Measurements from ENCODE around the gene NUAK2.

Gene NUAK2

DNA sequence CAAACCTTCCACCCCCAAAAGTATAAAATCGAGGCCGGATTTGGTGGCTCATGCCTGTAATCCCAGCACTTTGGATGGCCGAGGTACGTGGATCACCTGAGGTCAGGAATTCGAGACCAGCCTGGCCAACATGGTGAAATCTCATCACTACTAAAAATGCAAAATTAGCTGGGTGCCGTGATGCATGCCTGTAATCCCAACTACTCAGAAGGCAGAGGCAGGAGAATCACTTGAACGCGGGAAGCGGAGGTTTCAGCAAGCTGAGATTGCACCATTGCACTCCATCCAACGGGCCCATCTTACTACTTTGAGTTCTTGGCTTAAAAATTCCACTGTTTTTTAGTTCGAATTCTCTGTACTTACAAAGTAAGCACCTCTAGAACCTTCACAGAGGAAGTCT is 24.2 kb upstream of the NUAK2 start:
- peaks cover 12 to 37% of the 10 kb centered on the region in 2 donors for H3K4me1 ChIP-seq (ENCODE audit: control insufficient read depth in 2 of 2, insufficient read depth in 1 of 2, low read depth in 1 of 2, low read length in 2 of 2)
- no peaks in the 10 kb centered on the region for H3K79me1 ChIP-seq (ENCODE audit: low read depth, low read length)
- no peak overlapping the region for H2BK5ac ChIP-seq (ENCODE audit: low read length)
- peaks cover 0 to 2% of the 10 kb centered on the region in 2 donors for H3K9me3 ChIP-seq (replicated peaks in 1 of 2; ENCODE audit: control insufficient read depth in 2 of 2, insufficient read depth in 1 of 2, low read depth in 1 of 2, low read length in 2 of 2)
- no peak overlapping the region for H3K4me2 ChIP-seq (ENCODE audit: insufficient read depth, low read length, poor library complexity, severe bottlenecking)
- H3K9ac ChIP-seq (ENCODE audit: low read depth, low read length, poor library complexity), result no peak overlapping the region
- H2BK12ac ChIP-seq (ENCODE audit: low read length), result no peak overlapping the region
- H3K23ac ChIP-seq (ENCODE audit: low read depth, low read length, poor library complexity), result no peak overlapping the region
- no peak overlapping the region for H3K4me3 ChIP-seq (ENCODE audit: low read length in 2 of 2)
- H2AFZ ChIP-seq (ENCODE audit: low read length), result no peak overlapping the region
- H4K91ac ChIP-seq (ENCODE audit: low read depth, low read length, poor library complexity), result no peak overlapping the region
- H2BK15ac ChIP-seq (ENCODE audit: low read length), result no peak overlapping the region
- no peak overlapping the region for H3K14ac ChIP-seq (ENCODE audit: low read length)
- no peak overlapping the region for H3K4ac ChIP-seq (ENCODE audit: low read length)
- H2BK120ac ChIP-seq (ENCODE audit: low read depth, low read length), result no peak overlapping the region
- H3K36me3 ChIP-seq (replicated peaks in 1 of 2; ENCODE audit: control insufficient read depth in 2 of 2, insufficient read depth in 2 of 2, low read length in 2 of 2), result no peaks in the 10 kb centered on the region
- no peak overlapping the region for H2AK5ac ChIP-seq (ENCODE audit: low read depth, low read length)
- DNase-seq (ENCODE audit: low spot score), result no peak
- no peak overlapping the region for H3K18ac ChIP-seq (ENCODE audit: low read length)
- no peak overlapping the region for H4K8ac ChIP-seq (ENCODE audit: low read depth, low read length)
- no peak overlapping the region for H3K27ac ChIP-seq (replicated peaks; ENCODE audit: low read length)
- no CpG with 5 or more reads among the region's 11 CpGs for WGBS, 2 donors (ENCODE audit: extremely low coverage in 2 of 2, insufficient read length in 2 of 2, insufficient replicate concordance in 1 of 2)
- H3K27me3 ChIP-seq (ENCODE audit: control insufficient read depth in 3 of 3, insufficient read depth in 3 of 3, low read depth in 1 of 3, low read length in 3 of 3), result peaks cover 0 to 35% (median 15%) of the 10 kb centered on the region in 3 experiments

GRCh38 chr1:205344066-205344928 is 22.8 kb upstream of the NUAK2 start:
- peaks cover 0 to 35% (median 15%) of the 10 kb centered on the region in 3 experiments for H3K27me3 ChIP-seq (ENCODE audit: control insufficient read depth in 3 of 3, insufficient read depth in 3 of 3, low read depth in 1 of 3, low read length in 3 of 3)
- H3K27ac ChIP-seq (replicated peaks; ENCODE audit: low read length), result no peak overlapping the region
- H3K4ac ChIP-seq (ENCODE audit: low read length), result no peak overlapping the region
- H2BK5ac ChIP-seq (ENCODE audit: low read length), result no peak overlapping the region
- peaks cover 0 to 2% of the 10 kb centered on the region in 2 donors for H3K9me3 ChIP-seq (replicated peaks in 1 of 2; ENCODE audit: control insufficient read depth in 2 of 2, insufficient read depth in 1 of 2, low read depth in 1 of 2, low read length in 2 of 2)
- H3K4me3 ChIP-seq (ENCODE audit: low read length in 2 of 2), result peak overlapping the region; percentile 26 to 78
- no peak overlapping the region for H3K14ac ChIP-seq (ENCODE audit: low read length)
- H4K91ac ChIP-seq (ENCODE audit: low read depth, low read length, poor library complexity), result no peak overlapping the region
- no peak overlapping the region for H2BK120ac ChIP-seq (ENCODE audit: low read depth, low read length)
- H3K9ac ChIP-seq (ENCODE audit: low read depth, low read length, poor library complexity), result peak overlapping the region; percentile 78
- peak overlapping the region; percentile 56 for H3K23ac ChIP-seq (ENCODE audit: low read depth, low read length, poor library complexity)
- peak overlapping the region; percentile 94 for H3K4me2 ChIP-seq (ENCODE audit: insufficient read depth, low read length, poor library complexity, severe bottlenecking)
- H3K79me1 ChIP-seq (ENCODE audit: low read depth, low read length), result no peaks in the 10 kb centered on the region
- WGBS, 2 donors (ENCODE audit: extremely low coverage in 2 of 2, insufficient read length in 2 of 2, insufficient replicate concordance in 1 of 2), result no CpG with 5 or more reads among the region's 59 CpGs
- peaks cover 4 to 23% of the 10 kb centered on the region in 2 donors for H3K4me1 ChIP-seq (ENCODE audit: control insufficient read depth in 2 of 2, insufficient read depth in 1 of 2, low read depth in 1 of 2, low read length in 2 of 2)
- no peak overlapping the region for H2BK12ac ChIP-seq (ENCODE audit: low read length)
- no peak overlapping the region for H2BK15ac ChIP-seq (ENCODE audit: low read length)
- H2AFZ ChIP-seq (ENCODE audit: low read length), result peak overlapping the region; percentile 87
- peak overlapping the region; percentile 94 for H3K18ac ChIP-seq (ENCODE audit: low read length)
- no peak overlapping the region for H2AK5ac ChIP-seq (ENCODE audit: low read depth, low read length)
- H3K36me3 ChIP-seq (replicated peaks in 1 of 2; ENCODE audit: control insufficient read depth in 2 of 2, insufficient read depth in 2 of 2, low read length in 2 of 2), result peaks cover 0 to 2% of the 10 kb centered on the region in 2 donors
- H4K8ac ChIP-seq (ENCODE audit: low read depth, low read length), result no peak overlapping the region
- no peak for DNase-seq (ENCODE audit: low spot score)

GRCh38 chr1:205343431-205344065 is 22.0 kb upstream of the NUAK2 start:
- peak overlapping the region; percentile 94 for H3K4me2 ChIP-seq (ENCODE audit: insufficient read depth, low read length, poor library complexity, severe bottlenecking)
- H3K4me1 ChIP-seq (ENCODE audit: control insufficient read depth in 2 of 2, insufficient read depth in 1 of 2, low read depth in 1 of 2, low read length in 2 of 2), result peaks cover 4 to 16% of the 10 kb centered on the region in 2 donors
- peak overlapping the region; percentile 4 for H4K91ac ChIP-seq (ENCODE audit: low read depth, low read length, poor library complexity)
- H3K4me3 ChIP-seq (ENCODE audit: low read length in 2 of 2), result peak overlapping the region; percentile 26 to 78
- H2BK15ac ChIP-seq (ENCODE audit: low read length), result peak overlapping the region; percentile 39
- H2AK5ac ChIP-seq (ENCODE audit: low read depth, low read length), result peak overlapping the region; percentile 89
- H3K9ac ChIP-seq (ENCODE audit: low read depth, low read length, poor library complexity), result peak overlapping the region; percentile 95
- peak overlapping the region; percentile 59 for H2BK12ac ChIP-seq (ENCODE audit: low read length)
- no peak overlapping the region for H2BK120ac ChIP-seq (ENCODE audit: low read depth, low read length)
- H3K14ac ChIP-seq (ENCODE audit: low read length), result peak overlapping the region; percentile 77
- peaks cover 0 to 38% (median 15%) of the 10 kb centered on the region in 3 experiments for H3K27me3 ChIP-seq (ENCODE audit: control insufficient read depth in 3 of 3, insufficient read depth in 3 of 3, low read depth in 1 of 3, low read length in 3 of 3)
- H2AFZ ChIP-seq (ENCODE audit: low read length), result peak overlapping the region; percentile 87
- H2BK5ac ChIP-seq (ENCODE audit: low read length), result no peak overlapping the region
- H3K18ac ChIP-seq (ENCODE audit: low read length), result peak overlapping the region; percentile 94
- DNase-seq (ENCODE audit: low spot score), result no peak
- peak overlapping the region; percentile 6 for H3K23ac ChIP-seq (ENCODE audit: low read depth, low read length, poor library complexity)
- no peak overlapping the region for H3K27ac ChIP-seq (replicated peaks; ENCODE audit: low read length)
- H3K79me1 ChIP-seq (ENCODE audit: low read depth, low read length), result no peaks in the 10 kb centered on the region
- peaks cover 0 to 4% of the 10 kb centered on the region in 2 donors for H3K36me3 ChIP-seq (replicated peaks in 1 of 2; ENCODE audit: control insufficient read depth in 2 of 2, insufficient read depth in 2 of 2, low read length in 2 of 2)
- no CpG with 5 or more reads among the region's 63 CpGs for WGBS, 2 donors (ENCODE audit: extremely low coverage in 2 of 2, insufficient read length in 2 of 2, insufficient replicate concordance in 1 of 2)
- H3K4ac ChIP-seq (ENCODE audit: low read length), result peak overlapping the region; percentile 71
- H3K9me3 ChIP-seq (replicated peaks in 1 of 2; ENCODE audit: control insufficient read depth in 2 of 2, insufficient read depth in 1 of 2, low read depth in 1 of 2, low read length in 2 of 2), result peaks cover 0 to 2% of the 10 kb centered on the region in 2 donors
- H4K8ac ChIP-seq (ENCODE audit: low read depth, low read length), result no peak overlapping the region

DNA sequence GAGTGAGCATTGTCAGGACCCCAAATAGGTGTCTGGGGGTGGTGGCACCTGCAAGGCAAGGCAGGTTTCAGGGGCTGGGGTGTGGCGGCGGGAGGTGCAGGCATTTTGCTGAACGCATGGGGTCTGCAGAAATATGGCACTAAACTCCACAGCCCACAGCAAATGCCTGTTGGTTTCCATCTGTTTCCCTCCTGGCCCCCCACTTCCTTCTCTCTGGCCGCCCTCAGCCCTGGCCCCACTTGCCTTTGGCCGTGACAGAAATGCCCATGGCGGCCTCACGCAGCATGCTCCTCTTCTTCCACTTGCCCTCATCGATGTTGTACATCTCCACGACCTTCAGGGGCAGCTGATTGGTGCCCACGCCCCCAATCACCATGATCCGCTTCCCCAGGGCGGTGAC is 21.4 kb upstream of the NUAK2 start:
- Histone ChIP-seq H3K4me3 (ENCODE audit: low read length in 2 of 2) (no peak overlapping the region), H3K27me3 (ENCODE audit: control insufficient read depth in 3 of 3, insufficient read depth in 3 of 3, low read depth in 1 of 3, low read length in 3 of 3) (peaks cover 0 to 38% (median 15%) of the 10 kb centered on the region in 3 experiments), H2BK12ac (ENCODE audit: low read length) (peak overlapping the region; percentile 59)

More for the DNA sequence above, 21.4 kb upstream of the NUAK2 start:
- Histone ChIP-seq H3K18ac (ENCODE audit: low read length) (peak overlapping the region; percentile 94), H3K4ac (ENCODE audit: low read length) (peak overlapping the region; percentile 71), H3K9me3 (replicated peaks in 1 of 2; ENCODE audit: control insufficient read depth in 2 of 2, insufficient read depth in 1 of 2, low read depth in 1 of 2, low read length in 2 of 2) (peaks cover 0 to 2% of the 10 kb centered on the region in 2 donors), H2BK120ac (ENCODE audit: low read depth, low read length) (no peak overlapping the region), H2BK5ac (ENCODE audit: low read length) (no peak overlapping the region), H3K27ac (replicated peaks; ENCODE audit: low read length) (no peak overlapping the region), H4K8ac (ENCODE audit: low read depth, low read length) (no peak overlapping the region), H3K23ac (ENCODE audit: low read depth, low read length, poor library complexity) (peak overlapping the region; percentile 6), H3K9ac (ENCODE audit: low read depth, low read length, poor library complexity) (peak overlapping the region; percentile 38), H4K91ac (ENCODE audit: low read depth, low read length, poor library complexity) (no peak overlapping the region), H3K79me1 (ENCODE audit: low read depth, low read length) (no peaks in the 10 kb centered on the region), H2AFZ (ENCODE audit: low read length) (no peak overlapping the region), H3K14ac (ENCODE audit: low read length) (no peak overlapping the region), H2BK15ac (ENCODE audit: low read length) (no peak overlapping the region), H3K36me3 (replicated peaks in 1 of 2; ENCODE audit: control insufficient read depth in 2 of 2, insufficient read depth in 2 of 2, low read length in 2 of 2) (peaks cover 0 to 4% of the 10 kb centered on the region in 2 donors), H2AK5ac (ENCODE audit: low read depth, low read length) (peak overlapping the region; percentile 89), H3K4me1 (ENCODE audit: control insufficient read depth in 2 of 2, insufficient read depth in 1 of 2, low read depth in 1 of 2, low read length in 2 of 2) (peaks cover 4 to 11% of the 10 kb centered on the region in 2 donors), H3K4me2 (ENCODE audit: insufficient read depth, low read length, poor library complexity, severe bottlenecking) (peak overlapping the region; percentile 94)
- DNase-seq (ENCODE audit: low spot score), result no peak
- no CpG with 5 or more reads among the region's 12 CpGs for WGBS, 2 donors (ENCODE audit: extremely low coverage in 2 of 2, insufficient read length in 2 of 2, insufficient replicate concordance in 1 of 2)

Measured in neuronal stem cell (in vitro differentiated cells).